NOMO-1 treated with DMSO at 0.1 percent for 48 hours (cell line): ENCODE data around the gene DSTN.
"Not testable (repeated sequence)": the region's sequence is repeated elsewhere in the genome, so short reads cannot be mapped to it uniquely, and the experiment has no call there.

Experiments
- DNase-seq: peaks from one replicate; lab custom pipeline; 2025; ENCODE audit not compliant: unreplicated experiment; lab: John Stamatoyannopoulos, UW

The DSTN gene

DNA sequence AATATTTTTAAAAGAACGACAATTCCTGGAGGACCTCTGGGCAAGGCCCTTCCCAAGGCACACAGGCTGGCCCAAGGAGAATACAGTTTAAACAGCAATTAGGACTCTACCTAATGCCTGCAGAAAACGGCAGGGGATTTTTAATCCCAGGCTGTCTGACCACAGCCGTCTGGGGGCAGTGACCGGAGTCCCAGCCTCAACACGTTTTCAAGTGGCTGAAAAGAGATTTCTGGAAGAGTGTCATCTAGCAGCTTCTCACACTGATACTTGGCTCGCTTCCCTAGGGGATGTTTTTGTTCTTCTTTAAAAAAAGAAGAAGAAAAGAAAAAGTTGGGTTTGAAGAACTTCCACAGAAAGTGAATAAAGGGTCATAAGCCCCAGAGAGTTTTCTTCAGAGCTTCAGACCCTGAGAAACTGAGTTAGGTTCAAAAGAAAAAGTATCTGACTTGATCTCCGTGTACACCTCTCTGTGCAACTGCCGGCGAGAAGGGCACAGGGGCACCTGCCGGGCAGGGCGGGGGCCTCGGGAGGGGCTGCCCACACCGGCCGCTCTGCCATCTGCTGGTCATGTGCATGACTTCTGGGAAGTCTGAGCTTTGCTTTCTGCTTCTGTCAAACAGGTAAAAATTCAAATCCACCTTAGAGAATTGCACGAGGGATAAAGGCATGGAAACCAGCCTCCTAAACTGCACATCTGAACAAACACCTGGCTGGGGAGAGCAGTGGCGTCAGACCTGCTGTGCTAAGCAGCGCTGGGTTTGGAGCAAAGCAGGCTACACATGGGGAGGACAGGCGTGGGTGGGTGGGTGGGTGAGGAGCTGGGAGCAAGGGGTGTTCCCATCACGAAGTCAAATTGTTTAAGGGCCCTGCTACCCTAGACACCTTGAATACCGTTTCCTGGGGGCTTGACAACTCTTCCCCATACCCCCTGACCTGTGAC lies 79.2 kb downstream of the DSTN start:
- DNase-seq: peak; percentile 12

- DNase-seq: no peak
Measured at GRCh38 chr20:17650301-17651128, 80.6 kb downstream of the DSTN start.

- DNase-seq: no peak
Measured at GRCh38 chr20:17651129-17651759, 81.4 kb downstream of the DSTN start.

DNA sequence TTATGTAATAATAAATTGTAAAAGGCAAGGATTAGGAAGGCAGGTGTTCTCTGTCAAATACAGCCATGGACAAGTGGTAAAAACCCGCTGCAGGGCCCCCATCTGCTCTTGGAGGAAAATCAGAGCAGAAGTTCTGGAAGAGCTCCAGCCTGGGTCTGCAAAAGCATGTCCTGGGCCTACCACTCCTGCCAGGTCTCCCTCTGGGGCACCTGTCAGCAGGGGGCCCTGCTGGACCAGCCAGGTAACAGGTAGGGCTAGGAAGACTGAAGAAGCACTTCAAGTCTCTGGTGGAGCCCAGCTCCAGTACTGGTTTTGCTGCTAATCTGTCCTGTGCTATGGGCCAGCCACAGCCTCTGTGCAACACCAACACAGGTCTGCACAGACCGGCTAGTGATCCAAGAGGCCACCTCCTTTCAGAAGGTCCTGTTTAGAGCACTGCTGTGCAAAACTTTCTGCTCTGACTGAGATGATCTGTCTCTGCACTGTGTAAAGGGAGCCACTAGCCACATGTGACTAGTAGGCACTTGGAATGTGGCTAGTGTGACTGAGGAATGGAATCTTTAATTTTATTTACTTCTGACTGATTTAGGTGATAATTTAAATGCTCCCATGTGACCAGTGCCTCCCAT lies 82.0 kb downstream of the DSTN start:
- DNase-seq: no peak

- no peak for DNase-seq
Measured at GRCh38 chr20:17652411-17652810, 82.5 kb downstream of the DSTN start.

- no peak for DNase-seq
Measured at GRCh38 chr20:17653835-17654648, 84.2 kb downstream of the DSTN start.

GRCh38 chr20:17654649-17655285 lies 84.9 kb downstream of the DSTN start:
- DNase-seq: no peak

DNA sequence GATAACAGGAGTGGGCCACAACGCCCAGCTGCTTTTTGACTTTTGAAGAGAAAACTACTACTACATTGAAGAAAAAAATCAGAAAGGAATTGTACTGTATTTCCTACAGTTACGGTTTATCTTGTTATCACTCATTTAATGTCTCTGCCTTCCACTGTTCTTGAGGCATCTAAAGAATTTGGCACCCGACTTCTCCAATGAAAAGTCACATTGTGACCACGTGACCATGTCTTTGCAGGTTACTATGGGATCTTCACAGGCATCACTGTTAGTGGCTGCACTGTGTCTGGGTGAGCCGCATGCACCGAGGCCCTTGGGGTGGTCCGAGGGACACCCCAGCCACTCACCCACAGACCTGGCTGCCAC lies 85.4 kb downstream of the DSTN start:
- no peak for DNase-seq

- DNase-seq: no peak
Measured at GRCh38 chr20:17655865-17656479, 86.1 kb downstream of the DSTN start.

DNA sequence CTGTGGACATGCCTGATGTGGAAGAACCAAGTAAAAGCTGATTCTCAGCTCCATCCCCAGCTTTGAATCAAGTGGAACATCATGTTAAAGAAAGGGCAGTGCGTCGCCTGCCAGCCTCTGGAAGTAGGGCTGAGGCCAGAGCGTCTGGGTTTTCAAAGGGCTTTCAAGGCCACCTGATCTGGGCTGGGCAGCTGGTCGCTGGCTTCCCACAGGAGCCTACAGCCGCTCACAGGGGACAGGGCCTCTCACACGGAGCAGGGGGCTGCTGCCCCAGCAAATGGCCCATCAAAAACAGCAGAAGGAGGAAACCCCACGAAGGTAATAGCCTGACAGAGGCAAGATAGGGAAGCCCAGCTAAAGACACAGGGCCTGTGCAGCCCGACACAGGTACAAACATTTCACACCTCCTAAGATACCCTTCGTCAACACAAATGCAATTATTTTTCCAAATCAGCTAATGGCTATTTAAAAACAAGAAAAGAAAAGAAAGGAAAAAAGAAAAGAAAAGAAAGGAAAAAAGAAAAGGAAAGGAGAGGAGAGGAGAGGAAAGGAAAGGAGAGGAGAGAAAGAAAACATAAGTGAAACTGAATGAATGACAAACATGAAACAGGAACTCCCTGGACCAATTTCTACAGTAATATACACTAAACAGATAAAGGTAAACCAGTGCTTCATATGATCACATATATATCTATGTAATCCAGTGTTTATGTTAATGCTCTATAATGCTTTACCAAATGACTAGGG lies 87.4 kb downstream of the DSTN start:
- DNase-seq: no peak

- no peak for DNase-seq
Measured at GRCh38 chr20:17657898-17658647, 88.2 kb downstream of the DSTN start.

GRCh38 chr20:17658648-17658993 lies 88.7 kb downstream of the DSTN start:
- DNase-seq: no peak

DNA sequence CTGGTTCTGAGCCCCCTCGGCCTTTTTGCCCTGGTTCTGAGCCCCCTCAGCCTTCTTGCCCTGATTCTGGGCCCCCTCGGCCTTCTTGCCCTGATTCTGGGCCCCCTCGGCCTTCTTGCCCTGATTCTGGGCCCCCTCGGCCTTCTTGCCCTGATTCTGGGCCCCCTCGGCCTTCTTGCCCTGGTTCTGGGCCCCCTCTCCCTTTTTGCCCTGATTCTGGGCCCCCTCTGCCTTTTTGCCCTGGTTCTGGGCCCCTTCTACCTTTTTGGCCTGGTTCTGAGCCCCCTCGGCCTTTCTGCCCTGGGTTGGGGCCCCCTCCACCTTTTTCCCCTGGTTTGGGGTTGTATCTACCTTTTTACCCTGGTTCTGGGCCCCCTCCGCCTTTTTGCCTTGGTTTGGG lies 89.5 kb downstream of the DSTN start:
- not testable (repeated sequence) for DNase-seq
